Bronchial epithelial cell (primary cell): ENCODE results near the gene GMFB. TPM values are rescaled to one million over a fixed set of nuclear protein-coding genes. Genes with fewer than 3 reads are reported as not detected.
A peak's percentile ranks its signal among the peaks of the same experiment; 100 is the strongest.

ENCODE experiments used
- DNase-seq: peaks from one replicate; pipeline ENCODE4 v3.0.0-alpha.2; 2010; ENCODE audit warnings: low read depth
- FAIRE-seq: peaks from 2 replicates; lab custom pipeline; 2011; peaks lifted over from hg19 to GRCh38; lab: Jason Lieb, UNC
- H3K27me3 ChIP-seq: 2 replicates; pipeline ENCODE4 v1.5.1; 2011; ENCODE audit warnings: low read length; ENCODE audit not compliant: control insufficient read depth, insufficient read depth
- H3K36me3 ChIP-seq: 2 replicates; pipeline ENCODE4 v1.5.1; 2011; ENCODE audit warnings: low read length; ENCODE audit not compliant: control insufficient read depth, insufficient read depth
- H3K4me3 ChIP-seq: 2 replicates; pipeline ENCODE4 v1.5.1; 2011; ENCODE audit warnings: mild to moderate bottlenecking, low read depth, low read length, control low read depth
- CTCF ChIP-seq: IDR thresholded peaks from 2 replicates; pipeline ENCODE4 v1.5.1; 2011; ENCODE audit warnings: mild to moderate bottlenecking, moderate library complexity, low read length, control low read depth, inconsistent platforms; ENCODE audit not compliant: insufficient read depth, severe bottlenecking
- total RNA-seq: library from RNA; depleted of rRNA; stranded (reverse); fragments of >200 nt; gene quantifications from 2 replicates; pipeline ENCODE4 v1.2.1, GENCODE V29; 2014

GMFB gene
- total RNA-seq, 1 donor from 2014 or later = 55.0 TPM

GRCh38 chr14:54532111-54533012 is 43.6 kb upstream of the GMFB start:
- DNase-seq = no peak
- no peak overlapping the region for H3K4me3 ChIP-seq
- no peak for FAIRE-seq
- TF ChIP-seq CTCF = no peak
- no peaks in the 10 kb centered on the region for H3K27me3 ChIP-seq
- H3K36me3 ChIP-seq = peaks cover 2% of the 10 kb centered on the region

GRCh38 chr14:54529811-54530210 is 41.0 kb upstream of the GMFB start:
- DNase-seq = peak; percentile 58
- H3K27me3 ChIP-seq = no peaks in the 10 kb centered on the region
- no peak for TF ChIP-seq CTCF
- H3K4me3 ChIP-seq = no peak overlapping the region
- peaks cover 2% of the 10 kb centered on the region for H3K36me3 ChIP-seq
- FAIRE-seq = no peak

- H3K36me3 ChIP-seq = peaks cover 2% of the 10 kb centered on the region
- no peak overlapping the region for H3K4me3 ChIP-seq
- TF ChIP-seq CTCF = no peak
- no peaks in the 10 kb centered on the region for H3K27me3 ChIP-seq
- FAIRE-seq (no peak), DNase-seq (no peak)
Observed at GRCh38 chr14:54528973-54529372, 40.2 kb upstream of the GMFB start.

- FAIRE-seq (no peak), DNase-seq (no peak)
- no peak for TF ChIP-seq CTCF
- Histone ChIP-seq H3K36me3 (peaks cover 3% of the 10 kb centered on the region), H3K4me3 (no peak overlapping the region), H3K27me3 (no peaks in the 10 kb centered on the region)
Observed at GRCh38 chr14:54524410-54524809, 35.6 kb upstream of the GMFB start.

- no peak for FAIRE-seq
- H3K4me3 ChIP-seq = no peak overlapping the region
- TF ChIP-seq CTCF = no peak
- H3K27me3 ChIP-seq = no peaks in the 10 kb centered on the region
- no peaks in the 10 kb centered on the region for H3K36me3 ChIP-seq
- no peak for DNase-seq
Observed at GRCh38 chr14:54516709-54517108, 27.9 kb upstream of the GMFB start.
